ENCODE data around the gene PRKAR1B. TPM values are rescaled to one million over a fixed set of nuclear protein-coding genes. Genes with fewer than 3 reads are reported as not detected.

The PRKAR1B gene
- total RNA-seq, 1 experiment from 2014 or later, result 43.3 TPM

DNA sequence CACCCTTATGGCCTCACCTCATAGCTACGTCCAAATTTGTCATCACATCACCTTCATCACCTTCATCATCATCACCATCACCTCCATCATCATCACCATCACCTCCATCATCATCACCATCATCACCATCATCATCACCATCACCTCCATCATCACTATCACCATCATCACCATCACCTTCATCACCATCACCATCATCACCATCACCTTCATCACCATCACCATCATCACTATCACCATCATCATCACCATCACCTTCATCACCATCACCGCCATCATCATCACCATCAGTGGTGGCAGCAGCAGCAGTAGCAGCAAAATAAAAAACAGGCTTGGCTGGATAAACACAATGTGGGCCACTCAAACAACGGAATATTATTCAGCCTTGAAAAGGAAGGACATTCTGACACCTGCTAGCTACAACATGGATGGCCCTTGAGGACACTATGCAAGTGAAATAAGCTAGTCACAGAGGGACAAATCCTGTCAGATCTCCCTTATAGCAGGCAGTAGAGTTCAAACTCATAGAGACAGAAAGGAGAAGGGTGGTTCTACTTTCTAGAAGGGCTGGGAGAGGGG is 159.7 kb downstream of the PRKAR1B start:
- 60% methylated on average over 1 of the region's 3 CpGs for WGBS (ENCODE audit: extremely low coverage, insufficient read length, low lambda C conversion rate)
- H3K9me3 Mint-ChIP-seq, result no peaks in the 10 kb centered on the region
- Histone ChIP-seq H3K23me2 (ENCODE audit: insufficient read length, low read depth, low read length, poor library complexity, severe bottlenecking) (no peaks in the 10 kb centered on the region), H2BK20ac (ENCODE audit: low read depth, low read length, poor library complexity, severe bottlenecking) (no peak overlapping the region), H3K56ac (ENCODE audit: insufficient read length, low read depth, low read length) (no peak overlapping the region), H2AFZ (ENCODE audit: low read length) (no peak overlapping the region), H3K27ac (ENCODE audit: insufficient read length, low read depth, low read length) (no peak overlapping the region), H3K4me1 (ENCODE audit: insufficient read depth, low read length) (no peaks in the 10 kb centered on the region), H3K4me2 (ENCODE audit: insufficient read depth, insufficient read length, low read length) (no peak overlapping the region), H3T11ph (ENCODE audit: low read length) (no peak overlapping the region), H3K79me1 (ENCODE audit: insufficient read depth, low read depth, low read length, poor library complexity, severe bottlenecking) (no peaks in the 10 kb centered on the region), H4K91ac (ENCODE audit: insufficient read length, low read depth, low read length) (no peak overlapping the region), H4K8ac (replicated peaks; ENCODE audit: insufficient read length, low read depth, low read length) (no peak overlapping the region), H3K9me3 (ENCODE audit: control insufficient read depth, low read depth, low read length) (no peaks in the 10 kb centered on the region), H2BK12ac (ENCODE audit: insufficient read length, low read depth, low read length) (no peak overlapping the region), H3K9ac (ENCODE audit: extremely low read depth, insufficient read length, low read length) (no peak overlapping the region), H3K18ac (ENCODE audit: insufficient read length, low read depth, low read length) (no peak overlapping the region), H4K20me1 (ENCODE audit: control insufficient read depth, insufficient read depth, insufficient read length) (no peaks in the 10 kb centered on the region), H2BK120ac (ENCODE audit: low read depth, low read length, poor library complexity, severe bottlenecking) (no peak overlapping the region), H2AK5ac (ENCODE audit: insufficient read length, low read length) (no peak overlapping the region), H2BK15ac (ENCODE audit: low read depth, low read length) (no peak overlapping the region), H3K27me3 (ENCODE audit: insufficient read depth, low read length) (no peaks in the 10 kb centered on the region), H3K4ac (ENCODE audit: low read depth, low read length) (no peak overlapping the region), H4K5ac (ENCODE audit: insufficient read length, low read depth, low read length) (no peak overlapping the region), H3K79me2 (ENCODE audit: insufficient read depth, low read length) (no peaks in the 10 kb centered on the region; the same call in 1 of the 2 replicates), H3K14ac (ENCODE audit: insufficient read depth, low read length) (no peak overlapping the region), H3K23ac (ENCODE audit: insufficient read length, low read depth, low read length) (no peak overlapping the region), H2BK5ac (ENCODE audit: insufficient read length, low read length) (no peak overlapping the region)
- no peak overlapping the region for H3K4me3 Mint-ChIP-seq
- TF ChIP-seq, protein P1, sequence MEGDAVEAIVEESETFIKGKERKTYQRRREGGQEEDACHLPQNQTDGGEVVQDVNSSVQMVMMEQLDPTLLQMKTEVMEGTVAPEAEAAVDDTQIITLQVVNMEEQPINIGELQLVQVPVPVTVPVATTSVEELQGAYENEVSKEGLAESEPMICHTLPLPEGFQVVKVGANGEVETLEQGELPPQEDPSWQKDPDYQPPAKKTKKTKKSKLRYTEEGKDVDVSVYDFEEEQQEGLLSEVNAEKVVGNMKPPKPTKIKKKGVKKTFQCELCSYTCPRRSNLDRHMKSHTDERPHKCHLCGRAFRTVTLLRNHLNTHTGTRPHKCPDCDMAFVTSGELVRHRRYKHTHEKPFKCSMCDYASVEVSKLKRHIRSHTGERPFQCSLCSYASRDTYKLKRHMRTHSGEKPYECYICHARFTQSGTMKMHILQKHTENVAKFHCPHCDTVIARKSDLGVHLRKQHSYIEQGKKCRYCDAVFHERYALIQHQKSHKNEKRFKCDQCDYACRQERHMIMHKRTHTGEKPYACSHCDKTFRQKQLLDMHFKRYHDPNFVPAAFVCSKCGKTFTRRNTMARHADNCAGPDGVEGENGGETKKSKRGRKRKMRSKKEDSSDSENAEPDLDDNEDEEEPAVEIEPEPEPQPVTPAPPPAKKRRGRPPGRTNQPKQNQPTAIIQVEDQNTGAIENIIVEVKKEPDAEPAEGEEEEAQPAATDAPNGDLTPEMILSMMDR (conservative IDR thresholded peaks at IDR 0.05), result no peak
- H3K27me3 Mint-ChIP-seq (ENCODE audit: low read depth), result peaks cover 2% of the 10 kb centered on the region; the same call in 1 of the 2 replicates
- H3K27ac Mint-ChIP-seq, result no peak overlapping the region
- no peak for DNase-seq
- H3K4me1 Mint-ChIP-seq, result peaks cover 2 to 6% of the 10 kb centered on the region in 2 experiments; a peak in 3 of 4 replicates
- H3K36me3 Mint-ChIP-seq (ENCODE audit: insufficient read depth in 1 of 3, low read depth in 3 of 3), result peaks cover 0 to 6% (median 0%) of the 10 kb centered on the region in 3 experiments; a peak in 1 of 7 replicates
